T-helper 1 cell treated with Interleukin-12 subunit alpha and Interleukin-12 subunit beta and Interleukin-4 antibody, amounts not matched to agents 30 ng/mL and 1 ng/mL, for 36 hours (primary cell): ENCODE results near the gene OSBPL6. TPM values are rescaled to one million over a fixed set of nuclear protein-coding genes. Genes with fewer than 3 reads are reported as not detected.
"Not testable (repeated sequence)": the region's sequence is repeated elsewhere in the genome, so short reads cannot be mapped to it uniquely, and the experiment has no call there.

Source experiments
- intact Hi-C: fragments of 100-400 bp; cut with micrococcal nuclease; formaldehyde crosslinking; loops from one replicate; pipeline ENCODE4 v1.15.1; 2024
- total RNA-seq: library from RNA; stranded (reverse); gene quantifications from 2 replicates; pipeline ENCODE4 v1.2.3, GENCODE V29; 2022

The OSBPL6 gene
- total RNA-seq, 1 donor from 2014 or later = 1.7 TPM

DNA sequence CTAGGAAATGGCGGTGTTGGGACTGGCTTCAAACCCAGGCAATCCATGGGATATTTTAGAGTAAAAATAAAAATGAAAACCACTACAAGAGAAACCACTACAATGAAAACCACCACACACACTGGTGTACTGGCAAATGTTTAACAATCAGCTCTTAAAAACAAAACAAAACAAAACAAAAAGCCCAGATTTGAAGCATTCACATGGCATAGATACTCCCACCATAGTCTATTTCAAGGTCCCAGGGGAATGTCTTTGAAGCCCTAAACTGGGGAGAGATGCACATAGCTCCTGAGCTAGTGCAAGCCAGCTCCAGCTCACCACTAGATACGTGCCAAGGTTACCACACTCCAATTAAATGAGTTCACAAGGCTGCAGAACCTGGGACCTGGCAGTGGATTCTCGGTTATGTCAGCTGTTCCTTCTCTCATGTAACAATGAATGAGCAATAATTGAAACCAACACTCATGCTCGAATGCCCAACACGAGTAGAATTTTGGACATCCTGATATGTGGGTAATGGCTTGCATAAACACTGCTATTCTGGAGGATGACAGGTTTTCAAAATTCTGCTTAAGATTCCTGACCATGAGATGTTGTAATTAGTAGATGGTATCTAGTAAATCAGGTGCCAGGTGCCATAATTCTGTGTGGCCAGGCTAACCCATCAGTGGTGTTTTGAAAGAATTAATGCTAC, 102.2 kb downstream of the OSBPL6 start:
- intact Hi-C loops = no loop called here

DNA sequence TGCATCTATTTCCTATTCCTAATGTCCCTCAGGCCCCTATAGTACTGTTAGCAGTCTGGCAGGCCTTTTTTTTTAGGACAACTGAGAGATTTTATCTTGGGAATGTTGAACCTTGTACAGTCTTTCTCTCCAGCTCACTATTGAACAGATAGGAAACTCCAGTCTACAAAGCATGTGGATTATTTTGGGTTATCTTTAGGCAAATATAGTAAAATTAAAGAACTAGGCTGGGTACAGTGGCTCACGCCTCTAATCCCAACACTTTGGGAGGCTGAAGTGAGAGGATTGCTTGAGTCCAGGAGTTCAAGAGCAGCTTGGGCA, 102.7 kb downstream of the OSBPL6 start:
- intact Hi-C loops = no loop called here

DNA sequence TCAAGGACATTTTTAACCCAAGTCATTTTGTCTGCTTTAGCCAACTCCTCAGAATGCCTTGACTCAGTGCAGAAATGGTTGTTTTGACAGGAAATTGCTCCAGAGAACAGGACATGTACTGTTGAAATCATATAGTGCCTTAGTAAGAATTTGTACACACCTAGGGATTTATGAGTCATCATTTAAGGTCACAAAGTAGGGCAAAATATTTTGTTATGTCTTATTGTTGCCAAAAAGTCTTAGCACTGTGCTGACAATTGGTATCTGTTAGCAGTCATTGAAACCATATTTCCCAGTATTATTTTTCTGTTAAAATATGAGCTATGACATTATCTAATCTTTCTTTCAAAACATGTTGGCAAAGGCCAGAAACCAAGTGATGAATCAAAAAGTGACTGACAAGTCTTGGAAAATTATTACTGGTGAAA, 104.5 kb downstream of the OSBPL6 start:
- intact Hi-C loops = no loop called here

DNA sequence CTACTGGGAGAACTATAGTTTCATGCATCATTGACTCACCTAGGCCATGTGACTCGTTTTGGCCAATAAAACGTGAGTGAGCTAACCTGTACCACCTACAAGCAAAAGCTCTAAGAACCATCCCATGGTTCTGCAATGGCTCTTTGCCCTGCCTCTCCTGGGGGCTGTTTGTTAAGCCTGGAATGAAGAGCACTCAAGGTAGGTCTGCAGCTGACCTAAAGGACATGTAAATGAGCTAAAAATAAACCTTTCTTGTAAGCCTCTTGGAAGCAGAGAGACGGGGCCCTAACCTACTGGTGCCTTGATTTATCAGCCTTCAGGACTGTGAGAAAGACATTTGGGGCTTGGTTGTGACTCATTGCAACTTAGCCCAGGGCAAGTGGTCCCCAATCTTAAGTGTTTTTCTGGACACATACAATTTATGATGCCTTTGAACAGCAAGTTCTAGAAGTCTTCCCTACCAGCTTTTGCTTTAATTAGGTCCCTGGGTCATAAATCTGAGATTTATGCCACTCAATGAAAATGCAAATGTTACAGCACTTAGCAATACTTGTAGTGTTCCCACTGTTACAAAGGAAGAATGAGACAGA, 107.4 kb downstream of the OSBPL6 start:
- intact Hi-C loops = loop anchor here (10.0 kb wide), 1 partner anchor 403 kb away; no protein-coding TSS in a partner anchor

DNA sequence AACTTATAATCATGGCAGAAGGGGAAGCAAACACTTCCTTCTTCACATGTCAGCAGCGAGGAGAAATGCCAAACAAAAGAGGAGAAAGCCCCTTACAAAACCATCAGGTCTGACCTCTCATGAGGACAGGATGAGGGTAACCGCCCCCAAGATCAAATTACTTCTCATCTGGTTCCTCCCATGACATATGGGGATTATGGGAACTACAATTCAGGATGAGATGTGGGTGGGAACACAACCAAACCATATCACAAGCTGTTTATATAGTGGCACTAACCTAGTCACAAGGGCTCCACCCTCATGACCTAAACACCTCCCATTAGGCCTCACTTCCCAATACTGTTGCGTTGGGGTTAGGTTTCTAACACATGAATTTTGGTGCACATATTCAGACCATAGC, 110.0 kb downstream of the OSBPL6 start:
- intact Hi-C loops = loop anchor here (10.0 kb wide), 1 partner anchor 400 kb away; no protein-coding TSS in a partner anchor

DNA sequence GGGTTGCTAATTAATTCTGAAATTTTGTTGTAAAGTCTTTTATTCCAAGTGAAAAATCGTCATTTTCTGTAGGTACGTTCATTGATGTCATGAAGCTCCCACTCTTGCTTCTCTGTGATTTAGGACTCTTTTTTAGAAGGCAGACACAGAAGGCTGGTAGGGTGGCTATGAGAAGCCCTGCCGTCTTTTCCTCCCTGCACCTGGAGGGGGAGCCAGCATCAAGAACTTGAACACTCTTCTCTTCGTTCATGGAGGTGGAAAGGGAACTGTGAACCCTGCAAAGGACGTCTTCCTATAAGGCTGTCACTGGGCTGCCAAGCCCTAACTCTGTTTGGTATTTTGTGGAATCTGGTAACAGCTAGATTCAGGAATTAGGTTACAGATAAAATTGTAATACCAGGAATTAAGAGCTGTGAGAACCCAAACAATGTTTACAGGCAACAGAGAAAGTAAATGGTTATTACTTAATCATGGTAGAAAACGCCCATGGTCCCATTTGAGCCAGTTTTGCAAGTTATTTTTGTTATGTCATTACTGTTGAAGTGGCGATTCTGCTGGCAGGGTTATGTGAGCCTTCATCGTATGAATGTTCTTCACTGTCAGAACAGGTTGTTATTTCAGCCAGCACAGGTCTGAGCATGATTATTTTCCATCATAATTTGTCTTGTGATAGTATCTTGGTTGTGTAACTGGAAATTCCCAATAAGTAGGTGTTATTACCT, 112.2 kb downstream of the OSBPL6 start:
- intact Hi-C loops = loop anchor here (1.0 to 10.0 kb wide), 5 partner anchors 108 to 398 kb away; partner anchors contain the start of gene FKBP7

DNA sequence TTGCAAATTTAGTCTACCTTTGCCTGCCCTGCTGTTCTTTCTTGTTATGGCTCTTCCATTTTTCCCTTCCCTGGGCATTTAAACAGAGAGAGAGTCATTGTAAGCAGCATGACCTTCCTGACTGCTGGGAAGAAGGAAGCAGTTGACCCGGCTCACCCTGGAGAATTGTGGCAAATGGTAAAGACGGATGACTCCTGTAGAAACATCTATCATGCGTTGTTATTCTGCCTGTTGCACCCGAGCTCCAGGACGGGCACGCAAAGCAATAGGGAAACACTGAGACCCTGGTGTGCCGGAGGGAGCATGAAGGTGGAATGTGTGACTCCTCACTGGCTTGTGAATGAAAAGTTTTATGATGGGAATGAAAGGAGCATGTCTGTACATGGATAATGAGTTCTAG, 113.3 kb downstream of the OSBPL6 start:
- intact Hi-C loops = loop anchor here (2.0 to 10.0 kb wide), 3 partner anchors 171 to 397 kb away; partner anchors contain the start of gene FKBP7

DNA sequence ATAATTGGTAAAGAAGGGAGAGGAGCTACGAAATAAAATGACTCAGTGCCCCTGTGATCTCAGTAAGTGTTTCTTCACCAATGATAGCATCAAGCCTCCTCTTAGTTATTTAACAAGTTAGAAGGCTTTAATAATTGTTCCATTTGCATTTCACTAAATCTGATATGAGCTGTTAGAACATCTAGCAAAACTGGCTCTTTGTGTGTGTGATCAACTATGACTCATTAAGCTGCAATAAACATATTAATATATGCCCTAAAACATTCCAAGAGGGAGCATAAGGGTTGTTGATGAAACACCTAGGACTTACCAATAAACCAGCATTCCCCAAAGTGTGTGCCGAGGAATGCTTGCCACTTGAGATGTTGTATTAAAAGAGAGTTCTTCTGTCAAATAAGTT, 115.2 kb downstream of the OSBPL6 start:
- intact Hi-C loops = loop anchor here (10.0 kb wide), 1 partner anchor 395 kb away; no protein-coding TSS in a partner anchor

DNA sequence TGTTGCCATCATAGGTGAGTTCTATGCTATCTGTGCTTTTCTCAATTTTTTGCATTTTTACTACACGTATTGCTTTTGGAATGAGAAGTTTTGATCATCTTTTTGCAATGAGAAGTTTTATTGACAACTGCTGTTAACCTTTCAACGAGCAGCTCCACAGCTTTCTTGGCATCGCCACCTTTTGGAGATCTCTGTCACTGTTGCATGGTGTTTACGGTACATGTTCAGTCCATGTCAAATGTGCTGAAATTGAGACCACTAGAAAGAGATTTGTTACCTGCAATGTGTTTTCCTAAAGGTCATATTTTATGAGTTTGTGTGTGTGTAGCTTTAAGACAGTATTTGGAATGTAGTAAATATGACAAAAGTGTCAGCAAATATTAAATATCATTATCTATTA, 120.8 kb downstream of the OSBPL6 start:
- intact Hi-C loops = no loop called here

DNA sequence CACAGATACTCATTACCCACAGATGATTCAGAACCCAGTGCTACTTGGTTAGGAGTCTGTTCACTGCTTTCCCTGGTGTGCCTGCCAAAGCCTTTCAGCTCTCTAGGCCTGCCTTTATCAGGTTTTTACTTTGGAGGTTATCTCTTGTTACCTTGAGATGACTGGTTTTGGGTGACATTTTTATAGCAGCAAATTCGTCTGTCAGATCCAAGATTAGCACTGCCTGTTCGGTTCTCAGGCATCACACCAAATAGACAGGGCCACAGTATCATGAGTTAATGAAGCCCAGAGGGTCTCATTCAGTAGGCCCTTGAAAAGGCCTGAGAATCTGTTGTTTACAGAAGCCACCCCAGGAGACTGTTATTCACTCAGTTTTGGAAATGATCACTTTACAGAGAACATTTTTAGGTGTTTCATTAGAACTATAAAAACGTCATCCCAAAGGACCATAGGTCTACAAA, 121.2 kb downstream of the OSBPL6 start:
- intact Hi-C loops = no loop called here

DNA sequence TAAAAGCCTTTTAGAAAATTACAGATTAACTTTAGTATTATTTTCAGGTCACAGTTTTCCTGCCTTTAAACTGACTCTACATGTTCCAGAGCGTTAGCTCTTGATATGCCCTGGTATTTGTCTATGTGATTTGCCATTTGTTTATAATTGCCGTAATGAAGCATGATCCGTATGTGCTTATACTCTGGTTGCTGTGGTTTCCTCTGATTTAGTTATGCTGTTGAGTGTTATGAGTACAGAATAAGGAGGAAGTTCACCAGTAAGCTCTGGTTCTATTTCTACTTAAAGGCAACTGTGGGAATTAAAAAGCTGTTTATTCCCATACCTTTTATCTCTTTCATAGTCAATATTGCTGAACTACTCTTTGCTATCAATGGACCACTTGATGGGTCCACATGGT, 123.5 kb downstream of the OSBPL6 start:
- intact Hi-C loops = no loop called here

DNA sequence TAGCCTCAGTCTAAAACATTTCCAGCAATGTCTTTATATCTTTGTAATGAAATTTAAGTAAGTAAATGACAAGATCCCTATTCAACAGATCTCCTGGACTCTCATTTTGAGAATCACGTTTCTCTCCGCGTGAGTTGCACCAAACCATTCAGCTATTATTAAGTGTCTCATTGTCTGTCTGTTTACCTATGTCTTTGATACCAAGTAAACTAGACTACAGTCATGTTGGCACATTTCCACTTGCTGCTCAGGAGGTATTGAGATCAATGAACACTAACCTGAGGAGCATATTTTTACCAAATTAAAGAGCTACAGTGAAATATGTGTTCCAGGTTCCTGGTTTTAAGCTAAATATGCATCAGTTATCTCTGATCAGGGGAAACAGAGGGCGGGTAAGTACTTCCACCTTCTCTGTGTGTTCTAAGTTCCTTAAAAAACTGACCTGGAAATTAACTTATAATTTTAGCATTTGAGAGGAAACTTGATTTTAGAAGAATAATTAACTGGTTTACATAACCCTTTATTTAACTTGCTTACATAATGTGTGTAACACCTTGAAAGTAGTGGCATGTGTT, 125.8 kb downstream of the OSBPL6 start:
- intact Hi-C loops = no loop called here

DNA sequence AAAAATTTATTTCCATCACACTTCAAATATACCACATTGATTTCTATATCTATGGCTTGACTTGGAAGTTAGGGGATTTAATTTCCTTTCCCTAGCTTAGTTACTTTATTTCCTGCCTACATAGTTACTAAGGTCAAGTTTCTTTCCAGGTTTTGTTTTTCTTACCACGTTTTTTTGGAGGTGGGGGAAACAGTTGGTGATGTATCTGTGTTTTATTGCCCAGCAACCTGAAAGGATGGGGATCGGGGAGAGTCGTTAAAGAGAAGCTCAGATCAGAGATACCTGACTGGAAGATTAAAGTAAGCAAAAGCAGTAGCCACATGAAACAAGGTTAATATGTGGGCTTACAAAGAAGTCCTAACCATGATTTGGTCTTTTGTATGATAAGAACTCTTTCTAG, 127.8 kb downstream of the OSBPL6 start:
- intact Hi-C loops = no loop called here

DNA sequence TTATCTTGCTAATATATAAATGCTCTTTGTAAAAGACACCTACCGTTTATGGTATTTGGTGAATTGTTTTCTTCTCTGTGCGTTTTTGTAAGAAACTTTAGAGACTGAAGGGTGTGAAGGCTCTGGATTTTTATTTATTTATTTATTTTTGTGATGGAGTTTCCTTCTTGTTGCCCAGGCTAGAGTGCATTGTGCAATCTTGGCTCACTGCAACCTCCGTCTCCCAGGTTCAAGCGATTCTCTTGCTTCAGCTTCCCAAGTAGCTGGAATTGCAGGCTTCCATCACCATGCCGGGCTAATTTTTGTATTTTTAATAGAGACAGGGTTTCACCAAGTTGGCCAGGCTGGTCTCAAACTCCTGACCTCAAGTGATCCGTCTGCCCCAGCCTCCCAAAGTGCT, 129.0 kb downstream of the OSBPL6 start:
- intact Hi-C loops = not testable (repeated sequence)

DNA sequence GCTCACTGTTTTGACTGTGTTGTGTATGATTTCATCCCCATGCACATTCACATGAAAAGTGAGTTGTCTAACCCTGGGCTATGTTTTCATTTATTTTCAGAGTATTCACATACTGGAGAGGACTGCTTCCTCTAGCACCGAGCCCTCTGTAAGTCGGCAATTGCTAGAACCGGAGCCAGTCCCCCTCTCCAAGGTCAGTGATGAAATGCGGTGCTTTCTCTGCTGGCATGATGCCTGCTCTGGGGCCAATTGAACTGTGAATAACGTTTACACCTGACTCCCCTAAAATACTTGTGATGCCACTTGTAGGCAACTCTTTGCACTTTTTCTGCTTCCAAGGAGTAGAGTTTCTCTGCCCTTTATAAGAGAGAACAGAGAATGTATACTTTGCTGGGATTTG, 129.8 kb downstream of the OSBPL6 start:
- intact Hi-C loops = no loop called here

DNA sequence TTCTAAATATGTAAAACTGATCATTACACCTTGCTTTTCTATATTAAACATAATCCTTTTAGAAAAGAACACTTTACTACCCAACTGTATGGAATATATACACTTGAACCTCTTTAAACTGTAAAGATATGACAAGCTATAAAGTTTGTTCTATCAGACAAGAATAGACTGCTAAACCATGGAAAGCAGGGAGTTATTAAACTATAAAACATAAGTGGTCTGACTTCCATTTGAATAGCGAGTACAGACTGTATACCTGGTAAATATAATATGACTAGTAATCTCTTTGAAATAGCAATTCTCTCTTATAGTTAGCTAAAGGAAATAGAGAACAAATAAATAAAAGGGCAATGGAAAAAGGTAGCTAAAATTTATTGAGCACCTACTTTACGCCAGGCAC, 131.0 kb downstream of the OSBPL6 start:
- intact Hi-C loops = no loop called here

DNA sequence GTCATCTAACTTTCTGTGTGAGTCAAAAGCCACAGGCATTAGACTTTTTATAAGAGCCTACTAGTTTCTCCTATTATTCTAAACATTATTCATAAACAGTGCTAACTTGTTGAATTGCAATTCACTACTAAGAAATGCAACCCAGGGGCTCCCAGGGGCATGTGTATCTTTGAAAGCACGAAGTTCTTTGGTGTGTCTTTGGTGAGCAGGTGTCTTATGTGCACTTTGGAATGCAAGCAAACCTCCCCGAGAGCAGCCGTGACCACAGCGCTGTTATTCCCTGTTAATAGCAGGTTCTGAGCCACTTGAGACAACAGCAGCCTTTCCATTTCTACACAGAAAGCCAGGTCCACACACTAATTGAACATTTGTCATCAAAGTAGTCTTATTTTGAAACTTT, 133.2 kb downstream of the OSBPL6 start:
- intact Hi-C loops = no loop called here

DNA sequence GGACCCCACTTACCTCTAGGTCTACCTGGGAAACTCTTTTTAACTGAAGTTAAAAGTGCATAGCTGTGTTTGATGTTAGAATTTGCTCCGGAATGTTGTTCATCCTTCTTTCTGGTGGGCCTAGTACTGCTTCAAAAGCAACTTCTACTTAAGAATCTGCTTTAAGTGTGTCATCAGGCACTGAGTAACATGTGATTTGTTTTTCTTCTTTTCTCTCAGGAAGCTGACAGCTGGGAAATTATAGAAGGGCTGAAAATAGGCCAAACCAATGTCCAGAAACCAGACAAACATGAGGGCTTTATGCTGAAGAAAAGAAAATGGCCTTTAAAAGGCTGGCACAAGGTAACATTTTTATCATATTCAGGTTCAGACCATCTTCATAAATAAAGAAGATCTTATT, 133.7 kb downstream of the OSBPL6 start:
- intact Hi-C loops = no loop called here

DNA sequence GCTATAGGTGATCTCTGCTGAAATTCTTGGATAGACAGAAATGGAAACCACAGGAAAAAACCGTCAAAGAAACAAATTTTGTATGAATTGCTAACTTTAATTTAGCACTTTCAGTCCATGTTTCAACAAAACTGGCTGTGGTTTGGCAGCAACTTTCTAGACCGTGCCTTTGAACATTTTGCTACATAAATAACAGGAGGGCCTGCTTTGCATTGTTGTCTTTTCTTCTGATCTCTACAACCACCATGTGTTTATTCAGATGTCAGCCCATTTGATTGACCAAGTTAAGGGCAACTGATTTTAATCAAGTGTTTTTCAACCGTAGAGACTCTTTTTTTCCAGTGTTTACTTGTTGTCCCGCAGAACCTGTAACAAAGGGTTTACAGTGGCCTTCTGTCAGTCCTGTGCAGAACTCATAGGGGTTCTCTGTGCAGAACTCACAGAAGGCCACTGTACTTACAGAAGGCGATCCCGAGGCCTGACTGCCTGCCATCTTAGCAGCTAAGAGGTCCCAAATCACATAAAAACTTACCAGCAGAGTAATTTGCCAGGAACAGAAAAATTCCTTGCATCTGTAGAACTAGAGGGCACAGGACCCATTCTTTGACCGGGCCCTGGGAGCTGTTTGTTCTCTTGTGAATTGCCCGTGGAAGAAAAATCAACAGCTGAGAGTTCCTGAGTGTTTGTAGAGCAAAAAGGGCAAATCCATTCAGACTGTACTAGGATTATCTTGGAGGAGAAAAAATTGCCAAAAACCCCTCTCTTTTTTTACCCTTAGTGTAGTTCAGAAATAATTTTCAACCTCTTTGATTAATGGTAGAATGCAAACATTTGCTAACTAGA, 136.1 kb downstream of the OSBPL6 start:
- intact Hi-C loops = no loop called here

DNA sequence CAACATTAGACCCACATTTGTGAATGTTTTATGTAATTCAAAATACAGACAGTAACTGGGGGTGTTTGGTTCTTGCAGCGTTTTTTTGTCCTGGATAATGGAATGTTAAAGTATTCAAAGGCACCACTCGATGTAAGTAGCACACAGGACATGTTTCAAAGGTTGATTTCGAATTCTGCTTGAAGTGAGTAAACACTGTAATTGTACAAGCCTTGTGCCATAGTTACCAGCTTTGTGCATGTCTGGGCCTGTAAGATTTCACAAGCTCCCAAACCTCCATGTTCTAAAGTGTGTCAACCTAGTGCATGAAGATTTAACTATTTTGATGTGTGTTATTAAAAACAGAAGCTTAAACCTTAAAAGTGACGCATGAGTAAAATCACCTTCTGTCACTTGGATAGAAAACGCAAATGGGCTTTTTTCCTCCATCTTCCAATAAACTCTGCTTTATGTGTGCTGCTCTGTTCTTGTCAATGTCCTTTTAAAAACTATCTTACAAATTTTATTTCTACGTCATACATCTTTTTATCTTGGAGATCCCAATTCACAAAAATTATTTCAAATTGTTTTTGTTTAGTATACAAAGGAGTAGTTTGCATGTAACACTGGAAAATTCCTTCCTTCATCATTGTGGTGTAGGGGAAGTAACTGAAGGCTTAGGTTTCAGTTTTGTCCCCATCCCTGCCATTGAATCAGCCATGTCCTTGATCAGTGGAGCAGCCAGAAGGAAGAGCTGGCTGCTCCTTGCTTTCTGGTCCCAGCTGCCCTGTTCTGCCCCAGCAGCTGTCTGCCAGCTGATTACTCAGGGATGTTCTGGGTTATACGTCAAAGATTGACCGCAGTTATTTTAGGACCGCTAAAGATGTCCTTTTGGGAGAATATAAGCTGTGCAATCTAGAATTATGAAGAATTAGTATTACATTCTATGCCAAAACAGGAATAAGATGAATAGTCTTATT, 137.4 kb downstream of the OSBPL6 start:
- intact Hi-C loops = no loop called here
